GM18951 (cell line): Measurements from ENCODE around the gene BSCL2.
A peak's percentile ranks its signal among the peaks of the same experiment; 100 is the strongest.

ENCODE experiments used
- POLR2A ChIP-seq: IDR thresholded peaks from 4 replicates; pipeline ENCODE4 v1.6.1; 2011; ENCODE audit warnings: mild to moderate bottlenecking; ENCODE audit not compliant: insufficient read length, insufficient read depth; ENCODE audit errors: extremely low read depth
- in situ Hi-C: fragments of 300-500 bp; cut with MboI; formaldehyde crosslinking; loops from one replicate; pipeline ENCODE4 v1.12.0; 2022; ENCODE audit warnings: low sequenced_read_pairs, mixed read lengths, inconsistent platforms; ENCODE audit not compliant: unreplicated experiment

Gene BSCL2

GRCh38 chr11:62727165-62727871, 20.1 kb upstream of the BSCL2 start, which contains the start of gene HNRNPUL2:
HNRNPUL2 (minus strand) TSS chr11:62727457; CDS start chr11:62727156, 301 bp downstream.
- in situ Hi-C loops: no loop called here
- TF ChIP-seq POLR2A: peak; percentile 95

GRCh38 chr11:62726915-62727164, 19.6 kb upstream of the BSCL2 start:
- no peak for TF ChIP-seq POLR2A
- in situ Hi-C loops: no loop called here

- in situ Hi-C loops: no loop called here
- no peak for TF ChIP-seq POLR2A
Measured at GRCh38 chr11:62726156-62726914, 19.1 kb upstream of the BSCL2 start.

- in situ Hi-C loops: no loop called here
- TF ChIP-seq POLR2A: no peak
Measured at GRCh38 chr11:62725646-62726045, 18.4 kb upstream of the BSCL2 start.

- in situ Hi-C loops: no loop called here
- TF ChIP-seq POLR2A: no peak
Measured at GRCh38 chr11:62724171-62724570, 16.9 kb upstream of the BSCL2 start.

- in situ Hi-C loops: no loop called here
- no peak for TF ChIP-seq POLR2A
Measured at GRCh38 chr11:62721994-62722393, 14.8 kb upstream of the BSCL2 start.

- in situ Hi-C loops: no loop called here
- no peak for TF ChIP-seq POLR2A
Measured at GRCh38 chr11:62719302-62719978, 12.2 kb upstream of the BSCL2 start.

- TF ChIP-seq POLR2A: no peak
- in situ Hi-C loops: no loop called here
Measured at GRCh38 chr11:62716816-62717215, 9.6 kb upstream of the BSCL2 start.

GRCh38 chr11:62716206-62716605, 9.0 kb upstream of the BSCL2 start:
- TF ChIP-seq POLR2A: no peak
- in situ Hi-C loops: no loop called here

- in situ Hi-C loops: no loop called here
- no peak for TF ChIP-seq POLR2A
Measured at GRCh38 chr11:62715150-62716130, 8.2 kb upstream of the BSCL2 start.

GRCh38 chr11:62713343-62713742, 6.1 kb upstream of the BSCL2 start:
- TF ChIP-seq POLR2A: no peak
- in situ Hi-C loops: no loop called here

GRCh38 chr11:62712861-62713260, 5.6 kb upstream of the BSCL2 start:
- no peak for TF ChIP-seq POLR2A
- in situ Hi-C loops: no loop called here

GRCh38 chr11:62712276-62712812, 5.1 kb upstream of the BSCL2 start:
- in situ Hi-C loops: no loop called here
- no peak for TF ChIP-seq POLR2A

GRCh38 chr11:62710001-62710345, 2.7 kb upstream of the BSCL2 start:
- no peak for TF ChIP-seq POLR2A
- in situ Hi-C loops: no loop called here
